Esophagus squamous epithelium (tissue), 4 donors: ENCODE measurements around the gene PIGP.

Experiments used
- CTCF ChIP-seq, 6 experiments: fragments of 450-650 bp in 4 of 6; fragments of 200-600 bp in 2 of 6; sonication (generic) in 2 of 6; IDR thresholded peaks; one replicate each; pipeline ENCODE4 v1.5.1; 2016 to 2019; ENCODE audit warnings: antibody characterized with exemption in 6 of 6, mild to moderate bottlenecking in 4 of 6, moderate library complexity in 4 of 6
- POLR2A ChIP-seq, 4 donors: fragments of 450-650 bp; IDR thresholded peaks; one replicate each; pipeline ENCODE4 v1.6.1; 2017; ENCODE audit warnings: antibody characterized with exemption in 4 of 4, mild to moderate bottlenecking in 4 of 4, moderate library complexity in 3 of 4

- no peak for TF ChIP-seq CTCF (IDR thresholded peaks at IDR 0.05)
- no peak for TF ChIP-seq POLR2A (IDR thresholded peaks at IDR 0.05)
Observed at GRCh38 chr21:37064841-37065240, 8.0 kb downstream of the PIGP start.
